Measurements from ENCODE around the gene PLEKHG3.

PLEKHG3 gene

DNA sequence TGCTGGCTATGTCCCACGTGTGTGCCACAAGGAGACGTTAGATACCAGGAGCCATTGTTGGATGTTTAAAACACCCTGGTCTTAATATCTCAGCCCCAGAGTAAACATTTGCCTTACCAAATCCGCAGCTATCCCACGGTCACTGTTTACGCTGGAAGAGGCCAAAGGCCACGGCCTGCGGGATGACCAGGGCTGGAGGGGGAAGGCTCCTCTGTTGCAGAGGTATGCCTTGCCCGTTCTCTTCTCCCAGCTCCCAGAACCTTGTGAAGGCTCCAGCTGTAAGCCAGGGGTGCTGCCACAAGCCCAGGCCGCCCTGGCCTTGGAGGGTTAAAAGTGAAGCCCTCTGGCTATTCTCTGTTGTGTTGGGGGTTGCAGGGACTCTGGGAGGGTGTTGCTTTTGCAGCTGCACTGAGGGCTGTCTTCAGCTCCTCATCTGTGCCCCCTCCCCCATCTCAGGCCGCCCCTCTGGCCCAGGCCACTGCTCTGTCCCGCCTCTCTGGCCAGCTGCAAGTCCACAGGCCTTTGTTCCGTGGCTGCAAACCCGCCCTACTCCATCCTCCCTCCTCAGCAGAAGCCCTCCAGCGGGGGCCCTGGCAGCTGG lies 2.5 kb downstream of the PLEKHG3 start:
- no peak for DNase-seq (ENCODE audit: low read depth in 2 of 2, low spot score in 1 of 2)

DNA sequence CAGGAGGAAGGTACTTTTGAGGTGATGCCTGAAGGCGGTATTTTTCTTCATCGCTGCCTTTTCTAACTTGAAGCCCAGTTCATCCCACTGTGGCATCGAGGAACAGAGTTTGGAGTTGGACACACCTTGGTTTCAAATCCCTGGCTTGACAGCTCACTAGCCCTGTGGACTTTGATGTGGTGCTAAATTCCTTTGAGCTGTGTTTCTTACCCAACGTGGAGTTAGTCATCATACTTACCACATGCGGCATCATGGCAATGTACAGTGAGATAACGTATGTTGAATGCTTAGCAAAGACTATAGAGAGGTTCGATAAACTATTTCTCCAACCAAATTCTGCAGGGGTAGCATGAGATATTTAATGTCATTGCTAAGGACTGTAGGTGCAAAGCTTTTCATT lies 3.4 kb downstream of the PLEKHG3 start:
- DNase-seq (ENCODE audit: low read depth in 2 of 2, low spot score in 1 of 2): no peak

DNA sequence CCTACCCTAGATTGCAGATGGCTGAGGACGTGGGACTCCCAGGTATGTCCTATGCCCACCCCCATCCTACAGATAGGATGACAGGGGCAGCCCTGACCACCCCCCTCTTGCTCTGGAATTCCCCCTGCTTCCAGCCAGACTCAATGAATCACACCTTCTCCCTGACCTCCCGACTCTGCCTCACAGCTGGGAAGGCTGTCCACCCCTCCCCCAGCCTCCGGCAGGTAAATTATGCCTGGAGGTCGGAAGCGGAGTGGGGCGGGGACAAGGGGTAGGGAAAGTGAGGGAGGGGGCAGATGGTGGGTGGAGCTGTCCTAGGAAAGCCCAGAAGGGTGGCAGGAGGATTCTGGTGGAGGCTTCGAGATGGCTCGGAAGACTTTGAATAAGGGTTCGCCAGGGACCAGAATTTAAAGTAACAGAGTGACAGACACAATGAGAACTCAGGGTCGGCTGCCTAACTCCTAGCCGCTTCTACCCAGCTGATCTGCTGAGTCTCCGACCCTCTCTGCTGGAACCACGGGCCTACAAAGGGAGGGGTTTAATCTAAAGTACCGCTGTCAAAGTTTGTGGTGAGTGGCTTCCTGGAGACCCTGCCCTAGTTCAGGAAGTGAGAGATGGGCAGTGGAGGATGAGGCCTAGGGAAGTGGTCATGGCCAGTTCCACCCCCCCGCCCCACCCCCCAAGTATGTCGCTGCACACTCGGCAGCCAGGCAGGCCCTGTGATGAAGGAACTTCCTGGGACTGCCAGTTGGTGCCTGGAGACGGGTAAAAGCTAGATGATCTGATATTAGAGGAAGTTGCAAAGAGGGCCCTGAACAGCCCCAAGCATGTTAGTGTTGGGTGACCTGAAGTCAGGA lies 4.2 kb downstream of the PLEKHG3 start:
- no peak for DNase-seq (ENCODE audit: low read depth in 2 of 2, low spot score in 1 of 2)

DNA sequence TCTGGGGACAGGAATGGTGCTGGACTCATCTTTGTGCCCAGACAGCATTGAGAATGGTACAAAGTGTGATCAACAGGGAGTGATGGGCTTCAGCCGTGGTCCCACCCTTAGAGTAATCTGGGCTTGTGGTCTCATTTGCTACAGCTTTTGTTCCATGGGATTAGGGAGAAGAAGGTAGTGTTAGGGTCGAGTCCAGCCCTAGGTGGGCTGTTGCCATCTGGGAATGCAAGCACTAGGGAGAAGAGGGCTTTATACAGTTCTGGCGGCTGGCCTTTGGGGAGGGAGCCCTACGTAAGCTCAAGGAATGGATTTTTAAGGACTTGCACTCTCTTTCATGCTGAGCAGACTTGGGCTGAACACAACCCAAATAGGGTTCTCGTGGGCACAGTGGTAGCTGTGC lies 4.9 kb downstream of the PLEKHG3 start:
- no peak for DNase-seq (ENCODE audit: low read depth in 2 of 2, low spot score in 1 of 2)

DNA sequence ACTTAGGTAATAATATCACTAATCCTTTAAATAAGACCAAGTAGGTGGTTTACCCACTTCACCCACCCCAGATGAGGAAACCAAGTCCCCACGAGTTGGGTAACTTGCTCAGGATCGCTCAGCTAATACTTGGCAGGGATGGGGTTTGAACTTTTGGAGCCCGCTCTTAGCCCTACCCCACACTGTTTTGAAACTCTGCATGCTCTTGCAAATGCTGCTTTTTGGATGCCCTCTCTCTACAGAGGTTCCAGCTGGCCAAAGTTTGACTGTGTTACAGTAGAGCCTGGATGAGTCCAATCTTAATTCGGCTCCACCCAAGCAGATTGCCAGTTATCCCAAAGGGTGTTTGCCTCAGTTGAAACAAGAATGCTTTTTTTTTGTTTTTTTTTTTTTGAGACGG lies 6.8 kb downstream of the PLEKHG3 start:
- DNase-seq (ENCODE audit: low read depth in 2 of 2, low spot score in 1 of 2): no peak

DNA sequence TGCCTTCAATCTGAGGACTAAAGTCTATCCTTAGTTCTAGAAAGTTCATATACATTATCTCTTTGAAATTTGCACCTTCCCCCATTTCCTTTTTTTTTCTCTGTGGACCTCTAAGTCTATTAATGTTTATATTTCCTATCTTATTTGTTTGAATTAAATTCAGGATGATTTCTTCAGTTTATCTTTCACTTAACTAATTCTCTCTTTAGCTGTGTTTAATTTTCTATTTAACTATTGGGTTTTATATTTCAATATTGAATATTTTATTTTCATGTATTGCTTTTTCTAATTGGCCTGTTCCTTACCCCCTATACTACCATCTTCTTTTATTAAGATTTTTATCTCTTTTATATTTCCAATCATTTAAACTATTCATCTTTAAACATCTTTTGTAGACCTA lies 9.5 kb downstream of the PLEKHG3 start:
- DNase-seq (ENCODE audit: low read depth in 2 of 2, low spot score in 1 of 2): no peak

DNA sequence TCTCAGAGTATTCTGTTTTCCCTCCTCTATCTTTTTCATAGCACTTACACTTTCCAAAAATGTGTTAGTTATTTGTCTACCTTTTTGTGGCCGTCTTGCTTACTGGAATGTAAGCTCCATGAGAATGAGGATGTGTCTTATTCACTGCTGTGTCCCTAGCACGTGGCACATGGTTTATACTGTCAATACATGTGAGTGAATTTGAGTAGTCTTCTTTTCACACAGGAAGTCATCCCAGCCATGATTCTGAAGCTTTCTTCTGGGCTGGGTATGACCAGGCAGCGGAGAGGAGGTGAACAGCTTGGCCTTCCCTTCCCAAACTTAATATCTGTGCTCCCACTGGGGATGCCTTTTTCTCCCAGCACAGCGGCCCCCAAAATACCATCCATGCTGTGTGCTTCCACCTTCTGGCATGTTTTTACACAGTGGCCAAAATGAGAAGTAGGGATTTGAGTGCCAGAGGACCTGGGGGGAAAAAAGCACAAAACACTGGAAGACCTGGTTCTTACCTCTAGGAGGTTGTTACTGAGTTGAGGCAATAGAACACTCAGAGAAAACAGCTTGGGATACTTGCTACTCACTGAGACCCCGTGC lies 10.3 kb downstream of the PLEKHG3 start:
- no peak for DNase-seq (ENCODE audit: low read depth in 2 of 2, low spot score in 1 of 2)

DNA sequence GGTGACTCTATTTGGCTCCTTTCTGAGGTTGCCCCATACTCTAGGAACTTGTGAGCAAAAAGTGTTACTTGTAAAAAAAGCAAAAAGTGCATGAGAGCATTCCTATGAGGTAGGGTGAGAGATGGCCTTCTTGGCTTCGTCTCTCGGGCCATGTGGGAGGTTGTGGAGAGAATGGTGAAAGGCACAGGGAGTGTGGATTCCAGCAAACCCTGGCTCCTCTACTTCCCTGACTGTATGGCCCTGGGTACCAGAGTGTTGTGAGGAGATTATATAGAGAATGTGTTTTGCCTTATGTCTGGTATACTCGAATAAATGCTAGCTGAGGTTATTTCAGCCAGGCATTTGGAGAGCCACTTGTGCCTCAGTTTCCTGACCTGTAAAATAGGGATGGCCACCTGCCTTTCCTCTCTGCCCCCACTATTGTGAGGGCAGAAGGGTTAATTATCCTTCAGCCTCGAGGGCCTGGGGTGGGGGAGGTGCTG lies 11.0 kb downstream of the PLEKHG3 start:
- DNase-seq (ENCODE audit: low read depth in 2 of 2, low spot score in 1 of 2): no peak

DNA sequence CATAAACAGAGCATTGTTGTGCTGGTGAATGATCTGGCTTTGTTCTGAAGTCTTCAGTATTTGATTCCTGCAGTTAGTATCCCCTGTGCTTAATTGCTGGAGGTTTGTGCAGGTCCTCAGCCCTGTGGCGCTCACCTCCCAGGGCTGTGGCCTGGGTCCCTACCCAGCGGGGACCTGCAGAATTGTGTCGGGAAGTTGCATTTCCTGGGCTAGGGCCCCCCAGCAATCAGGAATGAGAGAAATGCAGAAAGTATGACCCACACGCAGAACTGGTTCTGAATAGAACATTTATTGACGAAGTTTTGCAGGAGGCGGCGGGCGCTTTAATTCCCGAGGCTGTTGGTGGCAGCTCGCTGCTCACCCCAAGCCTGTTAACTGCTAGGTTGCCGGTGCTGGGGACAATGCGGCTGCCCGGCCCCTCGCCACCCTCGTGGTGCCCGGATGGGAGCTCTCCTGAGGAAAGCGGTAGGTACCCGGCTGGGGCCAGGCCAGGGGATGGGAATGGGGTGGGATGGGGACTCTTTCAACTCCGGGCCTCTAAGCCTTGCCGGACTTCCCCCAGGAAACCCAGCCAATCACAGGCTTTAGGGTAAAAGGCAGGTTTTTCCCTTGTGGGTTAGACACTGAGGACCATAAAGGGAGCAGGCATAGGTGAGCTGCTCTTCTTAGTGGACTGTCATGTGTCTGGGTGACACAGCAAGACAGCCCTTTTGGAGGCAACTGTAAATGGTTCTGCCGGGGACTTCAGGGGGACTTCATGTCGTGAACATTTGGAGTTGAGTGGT lies 11.6 kb downstream of the PLEKHG3 start:
- no peak for DNase-seq (ENCODE audit: low read depth in 2 of 2, low spot score in 1 of 2)

DNA sequence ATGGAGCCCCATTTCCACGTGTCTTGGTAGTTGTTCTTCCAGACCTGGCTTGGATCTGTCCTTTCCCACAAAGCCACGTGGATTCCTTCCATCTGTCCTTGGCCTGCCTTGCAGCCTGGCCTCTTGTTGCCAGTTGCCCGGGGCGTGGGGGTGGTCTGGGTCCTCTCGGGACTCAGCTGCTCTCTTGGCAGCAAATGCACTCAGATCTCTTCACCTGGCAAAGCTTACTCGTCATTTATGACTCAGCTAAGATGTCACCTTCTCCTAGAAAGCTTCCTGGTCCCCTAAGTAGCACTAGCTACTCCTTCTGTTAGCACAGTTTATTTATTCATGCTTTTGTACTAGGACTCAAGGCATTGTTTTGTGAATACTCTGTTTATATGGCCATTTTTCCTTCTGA lies 13.6 kb downstream of the PLEKHG3 start:
- DNase-seq (ENCODE audit: low read depth in 2 of 2, low spot score in 1 of 2): no peak

DNA sequence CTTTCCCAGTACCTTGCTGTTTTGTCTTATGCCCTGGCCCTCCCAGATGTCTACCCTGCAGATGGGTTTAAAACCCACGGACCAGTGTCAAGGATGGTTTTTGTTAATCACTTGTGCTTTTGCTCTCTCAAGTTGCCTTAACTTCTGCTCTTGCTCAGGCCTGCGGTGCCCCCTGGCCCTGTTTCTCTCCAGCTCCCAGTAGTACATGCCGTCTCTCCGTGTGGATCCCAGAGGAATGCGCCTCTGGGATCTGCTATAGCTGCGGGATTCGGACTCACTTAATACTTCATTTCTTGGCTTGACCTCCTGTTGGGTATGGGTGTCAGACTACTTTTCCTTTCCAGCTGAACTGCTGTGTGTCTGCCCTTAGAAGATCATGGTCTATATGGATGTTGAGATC lies 14.5 kb downstream of the PLEKHG3 start:
- DNase-seq (ENCODE audit: low read depth in 2 of 2, low spot score in 1 of 2): no peak

DNA sequence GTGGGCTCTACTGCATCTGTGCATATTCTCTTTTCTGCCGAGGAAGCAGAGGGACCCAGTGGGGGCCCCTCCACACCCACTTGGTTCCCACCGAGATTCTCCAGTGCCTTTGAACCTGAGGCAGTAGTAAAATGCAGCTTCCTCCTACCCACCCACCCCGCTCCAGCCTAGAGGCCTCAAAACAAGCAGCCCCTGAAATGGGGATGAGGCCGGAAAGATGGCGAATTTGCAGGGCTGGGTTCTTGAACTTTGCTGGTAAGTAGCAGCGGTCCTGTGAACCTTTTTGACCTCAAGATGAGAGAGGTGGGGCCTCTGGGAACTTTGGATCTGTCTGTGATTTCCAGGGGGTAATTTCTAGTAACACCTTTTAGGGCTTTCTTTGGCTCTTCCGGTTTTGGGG lies 15.4 kb downstream of the PLEKHG3 start:
- no peak for DNase-seq (ENCODE audit: low read depth in 2 of 2, low spot score in 1 of 2)

DNA sequence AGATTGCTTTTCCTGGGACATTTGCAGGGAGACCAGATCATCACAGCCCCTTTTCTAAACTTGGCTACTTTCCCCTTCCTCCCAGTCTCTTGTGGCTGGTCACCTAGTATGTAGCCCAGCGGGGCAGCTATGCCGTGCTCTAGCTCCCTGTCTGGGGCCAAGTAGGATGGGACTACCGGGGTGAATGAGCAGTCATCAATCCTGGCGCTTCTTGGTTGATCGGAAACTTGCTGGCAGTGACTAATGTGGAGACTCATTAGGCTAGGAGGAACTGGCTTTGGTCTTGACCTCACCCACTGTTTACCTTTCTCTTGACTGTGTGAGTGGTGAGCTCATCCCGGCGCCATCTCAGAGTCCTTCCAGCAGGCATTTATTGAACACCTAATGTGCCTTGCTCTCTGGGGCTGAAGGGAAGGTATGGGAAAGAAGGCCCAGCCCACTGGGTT lies 15.9 kb downstream of the PLEKHG3 start:
- no peak for DNase-seq (ENCODE audit: low read depth in 2 of 2, low spot score in 1 of 2)

DNA sequence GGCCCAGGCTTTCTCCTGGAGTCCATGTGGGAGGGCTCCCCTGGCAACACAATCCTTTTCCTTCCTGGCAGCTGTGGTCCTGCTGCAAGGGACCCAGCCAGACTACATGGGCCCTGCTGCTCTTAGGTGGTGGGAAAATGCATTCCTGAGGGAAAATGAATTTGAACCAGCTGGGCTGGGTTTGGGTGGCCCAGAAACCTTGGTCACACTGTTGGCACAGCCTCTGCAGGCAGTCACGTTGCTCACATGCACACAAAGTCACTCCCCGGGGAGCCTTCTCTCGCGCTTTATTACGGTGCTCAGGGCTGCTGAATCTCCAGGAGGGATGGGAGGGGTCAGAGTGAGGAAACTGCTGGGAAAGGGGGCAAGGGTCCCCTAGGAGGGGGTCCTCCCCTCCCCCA lies 17.2 kb downstream of the PLEKHG3 start:
- DNase-seq (ENCODE audit: low read depth in 2 of 2, low spot score in 1 of 2): no peak

DNA sequence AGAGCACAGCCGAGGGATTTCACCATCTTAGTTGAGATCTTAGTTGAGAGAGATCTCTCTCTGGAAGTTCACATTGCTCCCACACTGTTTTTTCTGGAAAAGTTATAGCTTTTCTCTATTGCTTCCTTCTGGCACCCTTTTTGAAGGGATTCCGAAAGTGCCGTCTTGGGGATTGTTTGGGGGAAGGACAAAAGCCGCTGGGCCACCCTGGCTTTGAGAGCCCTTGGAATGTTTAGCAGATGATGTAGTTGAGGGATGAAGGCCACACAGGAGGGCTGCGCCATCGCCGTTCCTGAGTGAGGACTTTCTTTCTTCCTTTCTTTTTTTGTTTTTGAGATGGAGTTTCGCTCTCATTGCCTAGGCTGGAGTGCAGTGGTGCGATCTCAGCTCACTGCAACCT lies 17.7 kb downstream of the PLEKHG3 start:
- no peak for DNase-seq (ENCODE audit: low read depth in 2 of 2, low spot score in 1 of 2)

DNA sequence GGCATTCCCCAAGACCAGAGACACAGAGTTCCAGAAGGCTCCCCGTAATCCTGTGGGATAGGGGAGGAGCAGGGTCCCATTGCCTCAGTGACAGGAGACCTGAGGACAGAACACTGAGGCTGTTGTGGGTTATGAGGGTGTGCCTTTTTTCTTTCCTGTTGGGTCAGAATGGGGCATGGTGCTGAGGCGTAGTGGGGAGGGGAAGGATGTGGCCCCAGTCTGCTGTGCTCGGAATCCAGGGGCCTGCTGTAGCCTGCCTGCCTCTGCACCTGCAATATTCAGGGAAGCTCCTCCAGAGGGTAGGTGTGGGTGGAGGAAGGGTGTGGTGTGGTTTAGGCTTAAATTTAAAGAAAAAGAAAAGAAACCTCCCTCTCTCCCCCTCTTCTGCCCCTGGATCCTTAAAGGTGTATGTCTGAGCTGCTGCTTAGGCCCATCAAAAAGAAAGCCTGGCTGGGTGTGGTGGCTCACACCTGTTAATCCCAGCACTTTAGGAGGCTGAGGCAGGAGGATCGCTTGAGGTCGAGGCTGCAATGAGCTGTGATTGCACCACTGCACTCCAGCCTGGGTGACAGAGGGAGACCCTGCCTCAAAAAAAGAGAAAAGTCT lies 18.7 kb downstream of the PLEKHG3 start:
- DNase-seq (ENCODE audit: low read depth in 2 of 2, low spot score in 1 of 2): no peak

DNA sequence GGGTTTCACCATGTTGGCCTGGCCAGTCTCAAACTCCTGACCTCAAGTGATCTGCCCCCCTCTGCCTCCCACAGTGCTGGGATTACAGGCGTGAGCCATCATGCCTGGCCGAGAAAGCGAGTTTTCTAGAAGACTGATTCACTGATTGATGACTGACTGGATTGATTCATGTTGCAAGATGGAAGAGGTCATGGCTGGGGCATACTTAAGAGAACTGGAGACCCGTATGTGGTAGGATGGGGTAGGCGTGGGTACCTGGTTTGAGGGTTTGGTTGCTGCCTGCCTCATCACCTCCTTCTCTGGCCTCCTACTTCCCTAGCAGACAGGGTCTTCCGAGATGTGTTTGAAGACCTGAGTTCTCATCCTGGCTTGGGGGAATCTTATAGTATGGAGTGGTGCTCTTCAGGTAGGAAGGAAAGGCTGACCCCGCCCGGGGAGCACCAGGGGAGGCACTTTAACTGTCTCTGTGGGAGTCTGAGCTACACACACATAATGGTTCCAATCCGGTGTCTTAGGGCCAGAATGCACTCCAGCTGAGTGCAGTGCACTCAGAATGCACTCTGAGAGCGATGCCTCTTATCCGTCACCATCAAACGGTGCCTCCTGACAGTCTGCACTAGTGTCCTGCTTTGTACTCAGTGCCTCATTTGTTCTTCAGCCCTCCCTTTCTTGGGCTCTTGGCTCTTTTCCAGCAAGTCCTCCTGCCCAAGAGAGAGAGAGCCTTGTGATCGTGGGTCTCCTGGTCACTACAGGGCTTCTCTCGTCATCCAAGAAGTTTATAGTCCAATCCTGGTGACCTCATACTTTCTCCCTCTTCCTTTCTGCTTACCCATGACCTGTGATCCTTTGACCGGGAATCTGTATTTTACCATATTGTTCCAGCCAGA lies 19.7 kb downstream of the PLEKHG3 start:
- no peak for DNase-seq (ENCODE audit: low read depth in 2 of 2, low spot score in 1 of 2)

DNA sequence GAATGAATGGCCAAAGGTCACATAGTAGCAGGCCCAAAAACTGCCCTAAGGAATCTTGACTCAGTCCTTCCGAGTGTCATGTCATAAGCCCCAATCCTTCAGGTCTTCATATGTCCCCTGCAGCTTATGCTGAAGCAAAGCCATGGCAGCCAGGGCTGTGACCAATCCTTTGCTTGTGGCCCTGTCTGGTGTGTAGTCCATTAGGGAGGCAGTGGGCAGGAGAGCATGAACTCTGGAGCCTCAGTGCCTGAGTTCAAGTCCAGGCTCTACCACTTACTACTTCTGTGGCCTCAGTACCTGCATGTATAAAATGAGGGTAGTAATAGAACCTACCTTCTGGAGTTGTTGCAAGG lies 20.3 kb downstream of the PLEKHG3 start:
- DNase-seq (ENCODE audit: low read depth in 2 of 2, low spot score in 1 of 2): no peak

DNA sequence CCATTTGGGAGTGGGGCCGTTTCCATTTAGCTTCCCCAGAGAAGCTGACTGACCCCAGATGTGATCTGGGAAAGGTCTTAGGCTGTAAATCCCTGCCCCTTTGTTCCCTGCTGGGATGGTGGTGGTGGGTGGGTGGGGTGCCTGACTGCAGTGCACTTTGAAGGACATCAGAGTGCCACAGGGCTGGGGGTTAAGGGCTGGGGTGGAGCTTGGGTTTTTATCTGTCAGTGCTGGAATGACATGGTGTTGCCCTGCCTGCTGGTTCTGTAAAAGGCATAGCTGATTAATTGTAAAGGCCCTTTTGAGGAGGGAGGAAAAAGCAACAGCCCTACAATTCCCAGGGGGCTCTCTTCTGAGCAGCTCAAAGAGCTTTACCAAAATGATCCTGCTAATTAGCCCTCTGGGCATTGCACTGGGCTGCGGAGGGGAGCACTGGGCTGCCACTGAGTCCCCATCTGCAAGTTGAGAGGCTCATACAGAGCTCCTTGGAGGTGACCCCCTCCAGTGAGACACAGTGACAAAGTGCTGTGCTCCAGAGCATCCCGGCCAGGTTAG lies 21.1 kb downstream of the PLEKHG3 start:
- DNase-seq (ENCODE audit: low read depth in 2 of 2, low spot score in 1 of 2): no peak

Data from stimulated activated CD8-positive, alpha-beta memory T cell treated with anti-CD3 and anti-CD28 coated beads, Interleukin-4, amount 100 ng/mL, for 4 hours (primary cell).